Cardiac muscle cell (in vitro differentiated cells and primary cell): Measurements from ENCODE around the gene IFIT1B. TPM values are rescaled to one million over a fixed set of nuclear protein-coding genes. Genes with fewer than 3 reads are reported as not detected.
A peak's percentile ranks its signal among the peaks of the same experiment; 100 is the strongest.
"Not testable (repeated sequence)": the region's sequence is repeated elsewhere in the genome, so short reads cannot be mapped to it uniquely, and the experiment has no call there.

Experiments used
- DNase-seq, 2 donors: peaks; one replicate each; pipeline versions ENCODE4 v3.0.0 to v3.0.0-alpha.2; 2010 to 2017; ENCODE audit warnings: low read depth in 1 of 2, low spot score in 1 of 2
- H3K27ac ChIP-seq: fragments of 200-600 bp; sonication (generic); 2 replicates; pipeline ENCODE4 v1.5.1; 2016
- H3K27me3 ChIP-seq: fragments of 200-600 bp; sonication (generic); 2 replicates; pipeline ENCODE4 v1.6.0; 2016; ENCODE audit warnings: control low read depth
- H3K36me3 ChIP-seq: fragments of 200-600 bp; sonication (generic); 2 replicates; pipeline ENCODE4 v1.5.1; 2016; ENCODE audit warnings: control low read depth
- H3K4me1 ChIP-seq: fragments of 200-600 bp; sonication (generic); 2 replicates; pipeline ENCODE4 v1.8.1; 2017; ENCODE audit warnings: low read depth, mild to moderate bottlenecking, mixed run types
- H3K4me3 ChIP-seq: fragments of 200-600 bp; sonication (generic); 2 replicates; pipeline ENCODE4 v1.5.1; 2016; ENCODE audit warnings: mild to moderate bottlenecking
- H3K9me3 ChIP-seq: fragments of 200-600 bp; sonication (generic); 2 replicates; pipeline ENCODE4 v1.5.1; 2017; ENCODE audit warnings: low read depth, mild to moderate bottlenecking, control low read depth
- CTCF ChIP-seq: IDR thresholded peaks from 2 replicates; pipeline ENCODE4 v1.5.1; 2012; ENCODE audit warnings: low read depth, mild to moderate bottlenecking, low read length
- polyA plus RNA-seq: library from polyadenylated mRNA; unstranded; fragments of >200 nt; fragmentation: Nextera tagmentation; extraction: Ambion mirVana; gene quantifications from 2 replicates; pipeline ENCODE4 v1.2.1, GENCODE V29; 2016
- total RNA-seq: library from RNA; depleted of rRNA; stranded (reverse); fragments of >200 nt; gene quantifications from 2 replicates; pipeline ENCODE4 v1.2.3, GENCODE V29; 2016

IFIT1B gene
- total RNA-seq (not detected in 2 replicates), polyA plus RNA-seq (0.31 and 0.99 TPM in 2 replicates)

DNA sequence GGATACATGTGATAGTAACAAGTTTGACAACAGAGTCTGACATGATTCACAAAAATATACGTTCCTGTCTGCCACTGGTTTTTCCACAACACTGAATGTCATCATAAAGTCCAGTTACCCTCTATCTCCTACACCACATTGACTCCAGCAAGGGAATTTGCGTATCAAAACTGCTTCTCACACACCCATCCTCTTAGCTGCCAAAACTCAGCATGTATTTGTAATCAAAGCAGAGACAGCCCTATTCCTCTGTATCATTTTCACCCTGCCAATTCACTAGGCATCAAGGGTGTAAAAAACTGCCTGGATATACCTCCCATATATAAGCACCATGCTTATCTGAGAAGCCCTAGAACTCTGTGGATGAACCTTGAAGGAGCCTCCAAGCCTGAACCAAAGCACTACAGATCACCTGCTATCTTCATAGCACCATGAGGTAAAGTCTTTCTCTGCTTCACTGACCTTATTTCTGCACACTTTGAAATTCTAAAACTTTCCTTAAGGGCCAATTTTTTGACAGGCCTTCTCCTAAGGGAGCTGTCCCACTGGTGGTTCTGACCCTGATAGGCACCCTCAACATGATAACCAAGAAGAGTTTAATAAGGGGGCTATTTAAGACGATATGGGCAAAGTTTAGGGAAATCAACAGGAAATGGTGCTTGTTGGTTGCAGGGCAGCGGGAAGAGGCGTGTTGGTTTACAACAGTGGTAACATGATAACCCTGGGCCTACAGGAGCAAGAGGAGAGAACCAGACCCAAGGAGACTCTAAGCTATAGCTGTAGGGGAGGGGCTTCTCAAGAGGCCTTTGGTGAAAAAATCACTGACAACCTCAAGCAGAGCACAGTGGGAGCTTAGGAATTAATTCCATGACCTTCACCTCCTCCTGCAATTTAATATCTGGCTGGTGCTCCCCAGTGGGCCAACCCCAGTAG, at the start of gene IFIT1B:
TSS of gene IFIT1B (plus strand) at position 352 of the 933 bp plus-strand sequence. CDS start at position 432, 80 bp downstream.
- no peaks in the 10 kb centered on the region for H3K27me3 ChIP-seq
- no peaks in the 10 kb centered on the region for H3K9me3 ChIP-seq
- no peak within 1 kb of the TSS for H3K27ac ChIP-seq
- TF ChIP-seq CTCF: no peak
- DNase-seq: no peak
- no peak within 1 kb of the TSS for H3K4me3 ChIP-seq
- no peaks in the 10 kb centered on the region for H3K36me3 ChIP-seq
- H3K4me1 ChIP-seq: peaks cover 11% of the 10 kb centered on the region

DNA sequence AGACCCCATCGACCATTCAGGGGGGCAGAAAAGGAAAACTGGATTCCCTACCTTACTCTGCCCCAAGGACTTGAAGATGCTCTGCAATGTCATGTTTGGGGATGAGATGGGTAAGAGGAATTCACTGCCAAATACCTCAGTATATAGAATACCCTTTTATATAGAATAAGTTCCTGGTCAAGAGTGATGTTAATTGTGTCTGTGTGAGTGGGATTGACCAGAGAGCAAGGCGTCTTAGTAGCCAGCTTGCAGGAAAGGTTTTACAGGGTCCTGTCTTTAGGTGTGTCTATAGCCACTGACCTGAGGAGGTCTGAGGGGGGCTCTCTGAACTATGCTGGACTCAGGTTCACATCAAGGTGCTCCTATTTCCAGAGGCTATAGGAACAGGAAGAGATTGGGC, 48.7 kb upstream of the IFIT1B start:
- Histone ChIP-seq H3K27me3 (no peaks in the 10 kb centered on the region), H3K27ac (no peak overlapping the region), H3K9me3 (no peaks in the 10 kb centered on the region), H3K4me1 (peaks cover 28% of the 10 kb centered on the region), H3K36me3 (no peaks in the 10 kb centered on the region), H3K4me3 (no peak overlapping the region)
- TF ChIP-seq CTCF: no peak
- DNase-seq: no peak

DNA sequence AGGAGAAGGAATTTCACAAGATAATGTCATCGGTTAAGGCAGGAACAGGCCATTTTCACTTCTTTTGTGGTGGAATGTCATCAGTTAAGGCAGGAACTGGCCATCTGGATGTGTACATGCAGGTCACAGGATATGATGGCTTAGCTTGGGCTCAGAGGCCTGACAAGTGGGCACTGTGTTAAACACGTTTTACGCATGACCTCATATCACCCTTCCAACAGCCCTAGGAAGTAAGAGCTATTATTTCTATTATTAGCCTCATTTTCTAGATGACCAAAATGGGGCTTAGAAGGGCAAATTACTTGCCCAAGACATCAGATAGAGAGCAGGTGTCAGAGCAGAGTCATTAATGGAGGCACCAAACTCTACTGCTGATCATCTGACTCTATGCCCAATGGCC, 47.8 kb upstream of the IFIT1B start:
- H3K4me3 ChIP-seq, DNase-seq, H3K9me3 ChIP-seq, H3K36me3 ChIP-seq, H3K27ac ChIP-seq, H3K27me3 ChIP-seq: not testable (repeated sequence)
- H3K4me1 ChIP-seq: peaks cover 28% of the 10 kb centered on the region

GRCh38 chr10:89330537-89331212, 47.2 kb upstream of the IFIT1B start:
- DNase-seq: no peak
- no peak for TF ChIP-seq CTCF
- H3K9me3 ChIP-seq: no peaks in the 10 kb centered on the region
- no peaks in the 10 kb centered on the region for H3K36me3 ChIP-seq
- H3K4me3 ChIP-seq: no peak overlapping the region
- peaks cover 28% of the 10 kb centered on the region for H3K4me1 ChIP-seq
- no peak overlapping the region for H3K27ac ChIP-seq
- H3K27me3 ChIP-seq: no peaks in the 10 kb centered on the region

- not testable (repeated sequence) for DNase-seq, H3K9me3 ChIP-seq, H3K27ac ChIP-seq, H3K4me3 ChIP-seq, H3K27me3 ChIP-seq, H3K36me3 ChIP-seq
- H3K4me1 ChIP-seq: peaks cover 28% of the 10 kb centered on the region
Measured at GRCh38 chr10:89331487-89332122, 46.3 kb upstream of the IFIT1B start.

DNA sequence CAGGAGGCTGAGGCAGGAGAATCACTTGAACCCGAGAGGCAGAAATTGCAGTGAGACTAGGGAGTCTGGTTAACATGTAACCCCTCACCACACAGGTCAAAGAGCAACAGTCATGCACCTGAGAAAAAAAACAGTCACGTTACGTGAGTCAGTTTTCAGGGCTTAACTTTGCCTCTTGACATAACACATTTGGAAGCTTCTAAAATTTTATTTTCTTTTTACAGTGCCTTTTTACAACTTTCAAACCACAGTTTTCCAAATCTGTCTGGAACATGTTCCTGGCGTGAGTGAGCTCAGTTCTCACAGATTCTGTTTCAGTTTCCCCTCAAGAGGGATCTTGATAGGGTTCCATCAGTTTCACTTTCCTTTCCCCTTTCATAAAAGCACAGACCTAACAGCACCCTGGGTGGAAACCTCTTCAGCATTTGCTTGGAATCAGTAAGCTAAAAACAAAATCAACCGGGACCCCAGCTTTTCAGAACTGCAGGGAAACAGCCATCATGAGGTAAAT, 45.7 kb upstream of the IFIT1B start:
- peak in 1 of 2 donors; percentile 79 for DNase-seq
- Histone ChIP-seq H3K9me3 (no peaks in the 10 kb centered on the region), H3K27me3 (no peaks in the 10 kb centered on the region), H3K4me3 (no peak overlapping the region), H3K27ac (no peak overlapping the region), H3K4me1 (peaks cover 28% of the 10 kb centered on the region), H3K36me3 (no peaks in the 10 kb centered on the region)
- no peak for TF ChIP-seq CTCF
